AG08395 (cell line): ENCODE results near the gene XYLT1.

Source experiments
- DNase-seq: peaks from one replicate; pipeline ENCODE4 v3.0.0; 2012; ENCODE audit warnings: mixed read lengths, low spot score

Gene XYLT1

GRCh38 chr16:17144431-17144830 lies 326.3 kb downstream of the XYLT1 start:
- no peak for DNase-seq

DNA sequence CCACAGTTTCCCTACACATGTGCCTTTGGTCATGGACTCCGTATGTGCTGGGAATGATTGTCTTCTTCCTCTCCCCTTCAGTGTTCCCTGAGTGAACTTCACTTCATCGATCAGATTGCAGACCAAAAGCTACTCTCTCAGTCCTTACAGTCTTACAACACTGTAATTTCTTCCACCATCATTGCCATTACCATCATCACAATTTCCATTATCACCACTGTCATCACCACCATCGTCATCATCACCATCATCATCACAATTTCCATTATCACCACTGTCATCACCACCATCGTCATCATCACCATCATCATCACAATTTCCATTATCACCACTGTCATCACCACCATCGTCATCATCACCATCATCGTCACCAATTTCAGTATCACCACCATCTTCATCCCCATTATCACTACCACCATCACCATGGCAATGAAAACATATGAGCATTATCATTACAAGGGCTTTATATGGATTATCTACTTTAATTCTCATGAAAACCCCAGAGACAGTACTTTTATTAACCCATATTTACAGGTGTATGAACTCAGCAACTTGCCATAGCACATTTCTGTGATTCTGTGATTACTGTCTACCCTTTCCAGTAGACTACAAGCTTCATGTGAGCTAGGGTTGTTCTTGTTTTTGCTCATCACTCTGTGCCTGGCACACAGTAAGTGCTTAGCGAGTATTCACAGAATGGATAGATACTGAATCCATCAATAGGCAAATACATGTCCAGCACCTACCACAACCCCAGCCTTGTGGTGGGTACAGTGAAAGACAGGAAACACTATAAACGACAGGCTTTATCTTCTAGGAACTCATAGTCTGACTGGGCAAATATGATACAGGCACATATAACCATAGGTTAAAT lies 327.0 kb downstream of the XYLT1 start:
- DNase-seq, result no peak

DNA sequence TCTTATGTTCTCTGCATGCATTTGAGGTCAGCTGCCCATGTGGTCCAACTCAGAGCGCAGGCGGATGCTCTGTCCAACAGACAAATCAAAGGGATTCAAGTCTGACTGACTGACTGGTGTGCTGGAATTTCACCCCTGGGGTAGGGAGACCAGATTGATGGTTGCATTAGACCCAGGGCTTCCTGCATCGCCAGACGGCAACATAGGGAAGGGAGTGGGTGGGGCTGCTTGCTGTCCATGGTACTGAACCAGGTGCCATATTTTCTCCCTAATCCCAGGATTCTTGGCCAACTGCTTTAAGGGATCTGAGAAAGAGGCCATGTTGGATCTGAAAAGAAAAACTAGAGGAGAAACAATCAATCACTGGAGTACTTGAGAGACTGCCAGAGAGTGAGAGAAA lies 332.0 kb downstream of the XYLT1 start:
- DNase-seq, result peak; percentile 22

DNA sequence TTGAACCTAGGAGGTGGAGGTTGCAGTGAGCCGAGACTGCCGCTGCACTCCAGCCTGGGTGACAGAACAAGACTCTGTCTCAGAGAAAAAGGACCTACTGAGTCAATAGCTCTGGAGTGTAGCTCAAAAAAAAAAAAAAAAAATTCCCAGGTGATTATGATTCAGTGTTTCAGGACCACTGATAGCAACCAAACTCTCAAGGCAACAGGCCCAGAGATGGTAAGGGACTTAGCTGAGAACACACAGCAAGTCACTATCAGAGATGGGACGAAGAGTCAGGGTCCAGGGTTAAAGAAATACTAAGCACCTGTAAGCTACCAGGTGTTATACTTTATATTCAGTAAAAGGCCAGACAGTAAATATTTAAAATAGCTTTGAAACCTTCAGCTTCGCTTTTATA lies 335.3 kb downstream of the XYLT1 start:
- DNase-seq, result no peak

DNA sequence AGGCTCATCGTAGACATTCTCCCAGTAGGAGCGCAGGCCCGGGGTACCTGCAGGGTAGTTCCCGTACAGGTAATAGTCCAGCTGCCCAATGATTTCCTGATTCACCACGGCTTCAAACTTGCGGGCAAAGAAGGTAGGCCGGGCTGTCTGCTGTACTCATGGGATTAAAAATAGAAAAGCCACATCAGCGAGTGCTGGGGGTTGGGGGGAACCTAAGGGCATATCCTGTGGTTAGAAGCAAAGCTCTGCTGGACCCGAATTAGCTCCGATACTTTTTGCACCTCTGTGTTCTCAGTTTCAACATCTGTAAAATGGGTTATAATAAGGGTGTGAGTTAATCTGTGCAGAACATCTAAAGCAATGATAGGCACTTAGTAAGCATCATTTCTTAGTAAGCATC lies 336.2 kb downstream of the XYLT1 start:
- no peak for DNase-seq

DNA sequence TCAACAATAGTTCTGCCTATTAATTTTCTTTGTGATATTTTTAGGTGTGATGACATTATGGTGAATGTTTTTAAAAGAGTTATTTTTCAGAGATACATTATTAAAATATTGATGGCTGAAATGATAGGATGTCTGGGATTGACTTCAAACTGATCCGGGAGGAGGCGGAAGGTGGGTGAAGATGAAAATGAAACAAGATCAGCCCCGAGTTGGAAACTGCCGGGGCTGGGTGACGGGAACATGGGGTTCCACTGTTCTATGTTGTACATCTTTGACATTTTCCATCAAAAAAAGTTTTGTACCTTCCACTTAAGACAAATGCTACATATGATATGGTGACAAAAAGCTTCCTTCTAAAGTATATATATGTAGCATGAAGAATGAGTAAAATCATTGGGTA lies 336.9 kb downstream of the XYLT1 start:
- DNase-seq, result no peak

- no peak for DNase-seq
Observed at GRCh38 chr16:17131351-17131750, 339.4 kb downstream of the XYLT1 start.

GRCh38 chr16:17130733-17131132 lies 340.0 kb downstream of the XYLT1 start:
- no peak for DNase-seq

GRCh38 chr16:17129971-17130370 lies 340.8 kb downstream of the XYLT1 start:
- no peak for DNase-seq

- DNase-seq, result no peak
Observed at GRCh38 chr16:17128791-17129190, 342.0 kb downstream of the XYLT1 start.

DNA sequence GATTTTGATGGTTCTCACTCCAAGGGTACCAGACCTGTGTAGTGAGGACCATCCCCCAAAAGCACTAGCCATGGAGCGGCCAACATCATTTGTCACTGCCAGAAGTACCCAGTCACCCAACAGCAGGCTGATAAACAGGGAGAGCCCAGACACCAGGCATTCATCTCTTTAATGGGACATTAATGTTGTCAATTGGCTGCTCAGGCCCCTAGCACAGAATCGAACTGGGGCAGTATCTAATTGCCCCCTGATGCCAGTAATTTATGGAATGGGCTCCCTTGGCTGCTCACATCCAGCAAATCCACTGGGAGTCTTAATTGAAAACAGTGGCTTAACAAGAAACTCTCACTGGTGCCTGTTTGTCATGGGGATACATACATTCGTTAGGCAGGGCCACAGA lies 344.6 kb downstream of the XYLT1 start:
- DNase-seq, result no peak

DNA sequence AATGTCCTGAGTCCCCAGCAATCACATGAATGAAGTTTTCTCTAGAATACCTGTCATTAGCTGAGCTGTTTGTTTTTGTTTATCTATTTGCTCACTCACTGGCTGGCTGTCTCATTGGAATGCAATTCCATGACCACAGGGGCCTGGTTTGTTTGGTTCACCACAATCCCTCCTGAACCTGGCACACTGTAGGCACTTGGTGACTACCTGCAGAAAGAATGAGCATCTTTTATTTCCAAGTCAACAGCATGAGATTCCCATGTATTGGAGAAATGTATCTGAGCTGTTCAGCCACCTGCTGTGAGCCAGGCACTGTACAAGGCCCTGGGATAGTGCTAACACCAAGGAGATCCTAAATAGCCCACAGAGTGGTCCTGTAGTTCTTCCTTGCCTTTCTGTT lies 345.1 kb downstream of the XYLT1 start:
- peak; percentile 12 for DNase-seq

DNA sequence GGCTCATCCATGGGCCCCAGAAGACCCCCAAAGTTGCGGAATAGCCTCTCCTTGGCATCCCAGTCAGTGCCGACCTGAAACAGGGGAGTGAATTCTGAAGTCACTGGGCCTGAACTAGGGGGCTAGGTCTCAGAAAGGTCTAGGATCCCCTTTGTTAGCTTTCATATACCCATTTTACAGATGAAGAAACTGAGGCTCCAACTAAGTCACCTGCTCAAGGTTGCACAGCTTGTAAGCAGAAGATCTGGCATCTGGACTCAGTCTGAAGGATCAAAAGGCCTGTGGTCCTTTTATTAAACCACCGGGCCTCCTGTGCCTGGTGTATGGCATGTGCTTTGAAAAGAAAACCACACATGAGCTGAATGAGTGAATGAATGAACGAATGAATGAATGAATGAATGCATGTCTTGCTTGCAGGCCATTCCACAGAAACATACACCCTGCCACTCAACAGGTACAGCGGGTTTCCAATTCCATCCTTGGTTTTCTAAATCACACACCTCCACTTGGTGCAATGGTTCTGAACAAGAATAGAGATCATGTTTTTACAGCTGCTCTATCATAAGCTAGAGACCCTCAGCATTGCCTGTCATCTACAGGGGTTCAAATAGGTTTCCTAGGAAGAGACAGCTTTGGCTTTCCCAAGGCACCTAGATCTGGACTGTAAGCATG lies 352.7 kb downstream of the XYLT1 start:
- DNase-seq, result no peak

DNA sequence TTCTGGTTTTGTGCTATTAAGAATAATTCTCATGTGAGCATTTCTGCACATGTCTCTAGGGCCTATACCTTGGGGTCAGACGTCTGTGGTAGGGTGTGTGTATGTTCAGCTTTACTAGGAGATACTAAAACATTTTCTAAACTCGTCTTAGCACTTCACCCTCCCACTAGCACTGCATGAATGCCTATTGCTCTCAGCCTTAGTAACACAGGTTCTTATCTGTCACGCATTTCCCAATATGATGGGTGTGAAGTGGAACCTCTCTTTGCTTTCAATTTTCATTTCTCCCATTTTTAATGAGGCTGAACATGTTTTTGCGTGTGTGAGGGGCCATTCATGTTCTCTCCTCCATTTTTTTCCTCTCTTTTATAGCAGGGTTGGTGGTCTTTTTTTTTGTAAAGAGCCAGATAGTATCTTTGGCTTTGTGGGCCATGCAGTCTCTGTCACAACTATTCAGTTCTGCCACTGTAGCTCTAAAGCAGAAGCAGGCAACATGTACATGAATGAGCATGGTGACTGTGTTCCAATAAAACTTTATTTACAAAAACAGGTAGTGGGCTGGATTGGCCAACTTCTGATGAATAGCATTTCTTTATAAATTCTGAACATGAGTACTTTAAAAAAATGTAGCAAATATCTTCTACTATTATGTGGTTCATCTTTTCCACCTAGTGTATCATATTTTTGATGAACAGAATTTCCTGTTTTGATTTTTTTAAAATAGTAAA lies 354.0 kb downstream of the XYLT1 start:
- DNase-seq, result no peak

DNA sequence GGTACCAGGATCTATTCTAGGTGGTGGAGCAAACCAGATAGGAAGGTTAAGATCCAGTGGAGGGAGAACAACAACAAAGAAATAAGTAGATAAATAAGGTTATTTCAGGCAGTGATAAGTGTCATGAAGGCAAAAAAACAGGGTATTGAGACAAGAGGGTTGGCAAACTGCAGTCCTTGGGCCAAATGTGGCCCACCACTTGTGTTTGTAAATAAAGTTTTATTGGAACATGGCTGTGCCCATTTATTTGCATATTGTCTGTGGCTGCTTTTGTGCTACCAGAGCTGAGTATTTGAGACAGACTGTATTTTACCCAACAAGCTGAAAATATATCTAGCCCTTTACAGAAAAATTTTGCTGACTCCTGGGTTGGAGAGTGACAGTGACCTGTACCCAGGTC lies 361.3 kb downstream of the XYLT1 start:
- no peak for DNase-seq

GRCh38 chr16:17108596-17108995 lies 362.2 kb downstream of the XYLT1 start:
- no peak for DNase-seq

DNA sequence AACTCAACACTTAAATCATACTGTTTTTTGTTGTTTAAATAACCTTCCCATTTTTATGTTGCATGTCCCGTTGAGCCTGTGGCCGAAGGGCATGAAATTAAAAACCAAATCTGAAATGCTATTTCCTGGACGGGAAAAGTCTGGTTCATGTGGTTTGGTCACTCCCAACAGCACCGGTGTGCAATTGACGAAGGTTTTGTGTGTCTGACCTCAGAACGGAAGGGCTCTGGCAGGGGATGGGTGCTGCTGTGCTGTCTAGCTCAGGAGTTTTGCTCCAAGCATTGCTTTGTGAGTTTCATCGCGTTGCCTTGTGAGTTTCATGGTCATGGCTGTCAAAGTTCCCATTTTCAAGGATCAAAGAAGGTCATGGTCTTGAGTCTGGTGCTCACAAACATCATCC lies 363.3 kb downstream of the XYLT1 start:
- DNase-seq, result no peak

- no peak for DNase-seq
Observed at GRCh38 chr16:17106243-17106791, 364.4 kb downstream of the XYLT1 start.

DNA sequence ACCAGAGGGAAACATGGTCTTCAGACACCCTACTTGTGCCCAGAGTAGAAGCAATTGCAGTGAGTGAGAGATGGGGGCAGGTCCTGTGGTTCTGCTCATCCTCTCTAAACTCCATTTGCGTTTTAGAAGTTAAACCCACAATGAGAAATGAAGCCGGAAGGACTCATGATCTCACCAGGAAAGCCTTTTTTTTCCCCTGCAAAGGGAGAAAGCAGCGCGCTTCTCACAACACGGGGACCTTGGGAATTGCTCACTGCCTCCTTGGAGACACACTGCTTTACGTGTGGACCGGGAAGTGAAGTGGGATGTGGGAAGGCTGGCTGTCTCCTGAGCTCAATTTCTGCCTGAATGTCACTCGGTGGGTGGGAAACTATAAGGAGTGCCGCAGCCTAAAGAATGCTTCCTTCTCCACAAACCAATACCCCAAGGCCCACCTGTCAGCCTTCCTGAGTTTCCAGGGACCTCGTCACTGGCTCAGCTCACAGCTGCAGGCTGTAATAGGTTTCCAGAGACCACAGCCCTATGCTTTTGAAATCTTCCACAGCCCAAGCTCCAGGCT lies 365.4 kb downstream of the XYLT1 start:
- peak; percentile 14 for DNase-seq

DNA sequence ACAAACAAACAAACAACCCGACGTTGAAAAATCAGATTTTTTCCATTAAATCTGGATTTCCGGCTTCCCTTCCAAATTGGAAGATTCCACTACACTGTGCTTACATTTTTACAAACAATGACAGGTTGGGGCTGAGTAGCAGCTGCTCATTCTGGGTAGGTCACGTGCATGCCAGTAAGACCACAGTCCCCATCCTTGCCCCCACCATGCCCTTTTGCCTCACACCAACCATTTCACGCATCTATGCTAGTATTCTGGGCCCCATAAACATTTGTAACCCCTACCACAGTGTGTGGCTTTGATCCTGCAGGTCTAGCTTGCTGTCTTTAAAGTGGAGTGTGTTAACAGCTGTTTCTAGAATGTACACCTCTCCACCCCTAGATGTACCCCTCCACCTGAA lies 366.1 kb downstream of the XYLT1 start:
- no peak for DNase-seq

DNA sequence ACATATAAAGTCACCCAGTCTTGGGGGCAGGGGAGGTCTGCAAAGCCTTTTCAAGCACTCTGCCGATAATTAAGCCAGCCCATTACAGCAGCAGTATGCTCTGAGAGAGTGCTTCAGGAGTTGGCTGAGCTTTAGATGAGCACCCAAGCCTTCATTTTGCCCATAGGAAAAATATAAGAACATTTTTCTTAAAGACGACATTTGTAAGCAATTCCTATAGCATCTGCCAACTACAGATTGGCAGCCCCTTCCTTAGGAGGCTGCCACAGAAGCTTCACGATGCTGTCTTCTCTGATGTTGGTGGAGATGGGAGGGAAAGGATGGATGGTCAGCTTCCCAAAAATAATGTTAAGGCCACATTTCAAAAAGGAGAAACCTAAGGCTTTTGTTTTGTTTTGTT lies 367.5 kb downstream of the XYLT1 start:
- no peak for DNase-seq

DNA sequence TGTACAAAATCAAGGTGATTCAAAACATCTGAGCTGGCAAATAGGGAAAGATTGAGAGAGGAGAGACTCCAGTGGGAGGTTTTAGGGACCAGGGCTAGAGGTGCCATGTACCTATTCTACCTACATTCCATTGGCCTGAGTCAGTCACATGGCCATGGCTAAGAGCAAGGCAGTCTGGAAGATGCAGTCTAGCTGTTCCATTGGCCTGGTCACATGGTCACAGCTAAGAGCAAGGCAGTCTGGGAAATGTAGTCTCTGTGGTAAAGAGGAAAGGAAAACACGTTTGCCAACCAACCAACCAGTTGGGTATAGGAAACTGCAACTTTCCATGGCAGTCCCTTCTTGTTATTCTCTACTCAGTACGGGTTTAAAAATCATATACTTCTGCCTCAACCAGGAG lies 369.1 kb downstream of the XYLT1 start:
- no peak for DNase-seq
